Activated T-cell treated with anti-CD3 and anti-CD28 coated beads for 48 hours (primary cell): ENCODE data around the gene LRFN5.
"Not testable (repeated sequence)": the region's sequence is repeated elsewhere in the genome, so short reads cannot be mapped to it uniquely, and the experiment has no call there.

Experiments
- DNase-seq: peaks from one replicate; pipeline ENCODE4 v3.0.0-alpha.2; 2020; ENCODE audit warnings: low read depth

Gene LRFN5

DNA sequence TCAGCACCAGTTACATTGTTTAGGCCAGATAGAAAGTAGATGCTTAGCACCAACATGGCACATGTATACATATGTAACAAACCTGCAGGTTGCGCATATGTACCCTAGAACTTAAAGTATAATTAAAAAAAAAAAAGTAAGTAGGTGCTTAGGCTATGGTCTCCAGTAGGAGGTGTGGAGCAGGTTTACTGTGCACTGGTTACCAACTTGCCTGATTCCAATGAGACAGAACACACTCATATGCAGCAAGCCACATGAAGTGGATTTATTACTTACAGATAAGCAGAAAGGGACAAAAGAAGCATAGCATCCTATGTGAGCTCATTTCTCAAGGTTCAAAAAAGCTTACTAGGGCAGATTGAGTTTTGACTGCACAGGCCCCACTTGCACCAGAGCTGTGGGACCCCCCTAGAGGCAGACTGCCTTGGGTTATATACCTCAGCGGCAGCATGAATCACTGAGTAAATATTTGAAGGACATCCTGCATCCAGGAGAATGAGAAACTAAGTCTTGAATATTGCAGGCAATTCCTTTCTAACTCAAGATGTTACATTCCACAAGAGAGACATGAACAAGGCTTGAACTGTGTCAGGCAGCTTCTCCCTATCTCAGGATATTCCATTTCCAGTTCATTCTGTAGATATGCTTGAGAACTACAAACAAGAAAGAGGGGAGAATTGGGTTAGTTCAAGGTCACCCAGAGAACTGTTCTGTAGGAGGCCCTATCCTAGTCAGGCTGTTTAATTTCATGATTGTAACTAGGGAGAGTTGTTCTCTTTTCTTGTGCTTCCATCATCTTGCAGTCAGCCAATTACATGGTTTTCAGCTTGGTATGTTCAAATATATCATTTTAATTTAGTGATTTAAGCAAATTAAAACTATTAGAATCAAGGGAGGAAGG, 30.1 kb downstream of the LRFN5 start:
- no peak for DNase-seq

DNA sequence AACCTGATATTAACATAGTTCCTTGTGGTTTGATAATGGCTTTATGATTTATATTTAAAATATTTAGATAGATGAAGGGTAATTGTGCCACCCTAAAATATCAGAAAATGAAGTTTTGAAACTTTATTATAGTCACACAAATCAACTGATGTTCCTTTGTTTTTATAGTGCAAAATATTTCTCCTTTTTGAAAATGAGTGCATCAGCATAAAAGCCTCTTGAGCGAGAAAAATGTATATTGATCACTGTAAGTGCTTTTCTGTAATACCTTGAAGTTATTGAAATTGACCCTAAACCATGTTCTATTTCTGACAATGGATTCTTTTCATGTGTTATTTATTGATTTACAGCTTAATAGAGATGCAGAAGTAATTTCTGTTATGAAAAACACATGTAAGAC, 35.0 kb downstream of the LRFN5 start:
- no peak for DNase-seq

DNA sequence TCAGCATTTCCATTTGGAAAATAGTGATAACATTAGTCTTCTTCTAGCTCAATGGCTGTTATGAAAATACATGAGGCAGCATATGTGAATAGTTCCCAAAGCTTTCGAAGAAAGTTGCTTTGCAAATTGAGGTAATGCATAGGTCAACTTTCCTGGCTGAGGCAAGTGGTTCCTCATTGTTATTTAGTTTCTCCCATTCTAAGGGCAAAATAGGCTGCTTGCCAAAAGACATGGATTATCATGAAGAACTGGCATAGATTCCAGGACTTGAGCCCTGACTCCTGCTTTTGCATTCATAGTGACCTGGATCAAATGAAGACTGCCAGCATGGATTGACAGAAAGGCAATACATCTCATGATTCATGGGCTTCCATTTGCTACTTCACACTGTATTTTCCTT, 35.7 kb downstream of the LRFN5 start:
- no peak for DNase-seq

DNA sequence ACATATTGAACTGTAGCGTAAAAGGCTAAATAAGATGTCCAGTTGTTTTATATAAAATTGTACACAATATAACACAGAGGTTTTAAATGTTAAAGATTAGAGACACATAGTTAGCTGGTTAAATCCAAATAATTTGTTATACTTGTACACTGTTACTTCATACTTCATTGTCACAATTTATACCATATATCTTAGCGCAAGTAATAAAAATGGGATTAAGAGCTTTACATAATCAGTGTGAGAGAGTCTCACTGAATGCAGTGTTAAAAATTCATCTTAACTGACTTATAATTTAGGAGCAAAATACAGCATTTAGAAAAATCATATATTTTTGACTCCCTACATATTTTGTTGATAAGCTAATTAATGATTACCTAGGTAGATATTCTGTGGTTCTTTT, 36.1 kb downstream of the LRFN5 start:
- DNase-seq: no peak

DNA sequence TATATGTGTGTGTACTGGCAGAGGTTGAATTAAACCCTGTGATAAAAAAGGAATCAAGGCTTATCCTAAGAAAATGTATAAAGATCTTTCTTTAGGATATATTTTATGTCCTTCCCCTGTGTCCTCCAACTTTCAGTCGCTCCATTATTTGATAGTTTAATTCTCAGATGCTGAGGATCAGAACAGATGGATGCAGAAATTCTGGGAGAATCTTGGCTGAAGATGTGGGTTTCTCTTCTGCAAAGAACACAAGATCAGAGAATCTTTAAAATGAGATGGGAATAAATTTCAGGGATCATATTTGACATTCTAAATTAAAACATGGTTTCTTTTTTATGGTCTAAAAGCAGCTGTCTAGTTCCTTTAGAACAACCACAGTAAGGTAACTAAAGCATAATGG, 37.9 kb downstream of the LRFN5 start:
- DNase-seq: no peak

DNA sequence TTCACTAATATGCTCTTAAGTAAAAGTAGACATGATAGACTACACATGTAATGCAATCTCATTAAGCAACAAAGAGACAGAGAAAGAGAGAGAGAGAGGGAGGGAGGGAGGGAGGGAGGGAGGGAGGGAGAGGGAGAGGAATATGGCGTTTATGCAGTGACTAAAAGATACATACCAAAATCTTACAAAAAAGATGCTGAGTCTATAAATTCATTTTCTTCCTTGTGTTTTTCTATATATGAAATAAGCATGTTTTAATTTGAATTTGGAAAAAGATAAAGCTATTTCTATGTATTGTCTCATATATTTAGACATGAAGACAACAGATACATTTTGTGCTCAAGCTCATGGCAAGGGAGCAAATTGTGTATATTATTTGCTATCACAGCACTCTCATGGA, 44.1 kb downstream of the LRFN5 start:
- DNase-seq: no peak

DNA sequence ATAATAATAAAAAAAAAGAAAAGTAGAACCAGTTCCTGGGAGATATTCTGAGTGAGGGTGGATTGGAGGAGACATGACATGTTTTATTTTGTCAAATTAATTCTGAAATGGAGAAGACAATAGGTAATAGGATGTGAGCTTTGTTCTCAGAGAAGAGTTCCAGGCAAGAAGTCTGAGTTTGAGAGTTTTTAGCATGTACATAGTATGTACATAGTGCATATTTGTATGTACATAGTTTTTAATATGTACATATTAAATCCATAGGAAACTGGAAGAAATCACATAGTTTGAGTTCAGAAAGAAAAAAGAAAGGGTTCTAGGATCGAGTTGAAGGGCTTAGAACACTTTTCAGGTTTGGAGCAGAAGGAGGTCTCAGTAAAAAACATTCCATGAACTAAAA, 47.5 kb downstream of the LRFN5 start:
- no peak for DNase-seq

DNA sequence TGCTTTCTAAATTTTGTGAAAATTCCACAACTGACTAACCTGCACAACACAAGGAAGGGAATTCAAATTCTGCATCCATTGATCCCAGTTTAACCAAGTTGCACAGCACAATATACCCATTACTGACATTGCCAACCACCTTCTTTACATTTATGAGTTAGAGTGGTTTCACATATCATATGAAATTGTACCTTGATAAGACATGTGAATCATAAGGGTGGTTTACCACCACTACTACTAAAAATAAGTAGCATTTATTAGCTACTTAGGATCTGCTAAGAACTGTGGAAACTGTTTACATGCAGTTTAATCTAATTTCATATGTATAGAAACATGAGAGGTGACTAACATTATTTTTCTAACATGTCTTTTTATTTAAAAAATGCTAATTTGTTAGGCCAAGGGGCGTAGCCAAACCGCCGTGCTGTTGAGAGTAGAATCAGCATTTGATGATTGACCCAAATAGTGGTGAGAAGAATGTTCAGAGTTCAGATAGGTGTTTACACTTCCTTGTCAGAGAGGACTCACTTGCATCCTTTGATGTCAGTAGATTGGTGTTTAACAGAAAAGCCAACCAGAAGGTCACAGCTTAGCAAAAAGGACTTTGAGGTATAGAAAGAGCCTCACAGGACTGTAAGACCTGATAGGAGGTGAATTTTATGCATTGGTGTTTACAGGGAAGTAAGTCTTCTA, 56.2 kb downstream of the LRFN5 start:
- DNase-seq: no peak

DNA sequence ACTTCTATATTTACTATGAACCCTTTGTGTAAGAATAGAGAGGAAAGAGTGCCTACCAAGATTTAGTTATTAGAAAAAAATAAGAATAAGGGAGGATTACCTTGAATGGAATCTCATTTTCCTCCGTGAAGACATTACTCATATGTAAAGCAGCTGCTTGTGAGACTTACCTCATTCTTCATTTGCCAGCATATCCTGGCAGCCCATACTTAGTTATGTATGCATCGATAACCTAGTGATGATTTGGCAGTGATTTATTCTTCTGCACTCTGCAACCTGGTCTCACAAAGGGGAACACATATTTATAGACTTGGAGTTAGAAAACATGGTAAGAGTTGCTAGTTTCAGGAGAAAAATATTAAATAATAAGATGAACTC, 56.8 kb downstream of the LRFN5 start:
- DNase-seq: no peak

DNA sequence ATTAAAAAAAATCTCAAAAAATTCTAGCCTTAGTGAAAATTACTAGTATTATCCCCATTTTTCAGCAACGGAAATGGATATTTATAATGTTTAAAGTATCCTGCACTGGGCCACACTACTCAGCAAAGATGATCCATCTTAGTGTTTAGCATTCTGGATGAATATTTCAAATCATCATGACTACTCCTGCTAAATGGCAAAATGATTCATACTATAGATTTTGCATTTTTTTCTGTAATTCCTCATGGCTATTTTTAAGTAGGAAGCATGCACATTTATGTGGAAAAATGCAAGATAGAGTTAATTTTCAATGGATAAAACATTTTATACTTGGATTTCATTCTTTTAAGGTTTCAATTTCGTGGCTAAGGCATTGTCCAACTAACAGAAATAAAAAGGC, 59.6 kb downstream of the LRFN5 start:
- DNase-seq: no peak

DNA sequence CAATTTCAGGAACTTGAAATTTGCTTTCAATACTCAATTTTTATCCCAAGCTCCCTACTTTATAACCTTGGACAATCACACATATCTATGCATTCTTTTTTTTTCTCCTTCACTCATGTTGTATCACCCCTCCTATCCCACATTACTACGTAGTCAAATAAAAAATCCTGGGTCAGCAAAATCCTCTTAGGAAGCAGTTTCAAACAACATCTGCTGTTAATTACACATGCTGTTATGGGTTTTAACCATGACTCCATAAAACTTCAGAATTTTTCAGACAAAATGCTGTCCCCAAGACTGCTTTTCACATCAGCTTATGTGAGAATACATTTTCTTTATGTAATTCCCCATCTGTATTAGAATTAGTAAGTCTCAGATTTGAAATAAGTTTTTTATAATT, 61.7 kb downstream of the LRFN5 start:
- no peak for DNase-seq

DNA sequence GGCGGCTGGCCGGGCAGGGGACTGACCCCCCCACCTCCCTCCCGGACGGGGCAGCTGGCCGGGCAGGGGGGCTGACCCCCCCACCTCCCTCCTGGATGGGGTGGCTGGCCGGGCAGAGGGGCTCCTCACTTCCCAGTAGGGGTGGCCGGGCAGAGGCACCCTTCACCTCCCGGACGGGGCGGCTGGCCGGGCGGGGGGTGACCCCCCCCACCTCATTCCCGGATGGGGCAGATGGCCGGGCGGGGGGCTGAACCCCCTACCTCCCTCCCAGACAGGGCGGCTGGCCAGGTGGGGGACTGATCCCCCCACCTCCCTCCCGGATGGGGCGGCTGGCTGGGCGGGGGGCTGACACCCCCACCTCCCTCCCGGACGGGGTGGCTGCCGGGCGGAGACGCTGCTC, 66.9 kb downstream of the LRFN5 start:
- DNase-seq: not testable (repeated sequence)

DNA sequence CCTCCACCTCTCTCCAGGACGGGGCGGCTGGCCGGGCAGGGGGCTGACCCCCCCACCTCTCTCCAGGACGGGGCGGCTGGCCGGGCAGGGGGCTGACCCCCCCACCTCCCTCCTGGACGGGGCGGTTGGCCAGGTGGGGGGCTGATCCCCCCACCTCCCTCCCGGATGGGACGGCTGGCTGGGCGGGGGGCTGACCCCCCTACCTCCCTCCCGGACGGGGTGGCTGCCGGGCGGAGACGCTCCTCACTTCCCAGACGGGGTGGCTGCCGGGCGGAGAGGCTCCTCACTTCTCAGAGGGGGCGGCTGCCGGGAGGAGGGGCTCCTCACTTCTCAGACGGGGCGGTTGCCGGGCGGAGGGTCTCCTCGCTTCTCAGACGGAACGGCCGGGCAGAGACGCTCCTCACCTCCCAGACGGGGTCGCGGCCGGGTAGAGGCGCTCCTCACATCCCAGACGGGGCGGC, 67.9 kb downstream of the LRFN5 start:
- not testable (repeated sequence) for DNase-seq

DNA sequence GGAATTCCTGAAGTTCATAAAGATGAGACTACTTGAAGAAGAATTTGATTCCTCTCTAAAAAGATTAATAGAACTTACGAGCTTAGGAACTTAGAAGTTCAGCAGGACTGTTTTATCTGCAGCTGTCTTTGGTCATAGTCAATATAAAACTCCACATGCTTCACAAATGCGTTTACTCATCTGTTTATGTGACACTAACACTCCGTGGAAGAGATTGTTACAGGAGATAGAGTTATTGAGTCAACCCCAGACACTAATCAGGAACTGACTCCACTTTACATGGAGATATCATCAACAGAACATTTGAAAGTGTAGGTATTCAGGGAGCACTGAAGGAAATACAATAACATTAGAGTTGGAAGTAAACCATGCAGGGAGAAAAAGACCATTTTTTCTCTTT, 92.8 kb downstream of the LRFN5 start:
- DNase-seq: no peak

DNA sequence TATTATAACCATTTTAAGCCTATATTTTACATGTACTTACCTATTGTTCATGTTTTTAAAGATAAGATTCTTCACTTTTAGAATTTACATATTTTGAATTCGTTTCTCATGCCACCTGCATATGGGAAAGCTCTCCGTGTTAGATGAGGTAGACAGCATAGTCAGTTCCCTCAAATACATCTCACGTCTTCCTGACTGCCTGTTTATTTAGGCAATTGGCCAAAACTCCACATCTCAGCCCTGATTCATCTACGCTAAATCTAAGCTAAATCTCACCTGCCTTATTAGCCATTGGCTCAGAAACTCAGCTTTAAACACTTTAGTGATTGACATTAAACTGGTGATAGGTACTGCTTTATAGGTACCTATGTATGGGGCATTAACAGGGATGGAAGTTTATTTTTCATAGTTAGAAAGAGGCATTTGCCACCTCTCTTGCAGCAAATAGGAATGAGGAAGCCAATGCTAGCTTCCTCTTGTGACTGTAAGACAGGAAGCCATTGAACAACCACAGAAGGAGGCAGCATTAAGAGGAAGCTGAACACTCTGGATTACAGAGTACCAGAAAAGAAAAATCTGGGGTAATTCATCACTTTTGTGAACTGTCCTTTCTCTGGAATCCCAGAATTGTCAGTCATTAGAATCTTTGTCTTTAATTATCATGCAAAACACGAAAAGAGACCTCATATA, 111.9 kb downstream of the LRFN5 start:
- no peak for DNase-seq

DNA sequence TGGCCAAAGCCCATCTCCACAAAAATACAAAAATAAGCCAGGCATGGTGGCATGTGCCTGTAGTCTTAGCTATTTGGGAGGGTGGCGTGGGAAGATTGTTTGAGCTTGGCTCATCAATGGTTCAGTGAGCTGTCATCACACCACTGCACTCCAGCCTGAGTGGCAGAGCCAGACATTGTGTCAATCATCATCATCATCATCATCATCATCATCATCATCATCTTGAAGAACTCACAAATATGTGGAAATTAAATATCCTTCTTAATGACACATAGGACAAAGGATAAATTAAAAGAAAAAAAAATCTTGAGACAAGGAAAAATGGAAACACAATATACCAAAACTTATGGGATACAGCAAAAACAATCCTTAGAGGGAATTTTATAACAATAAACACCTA, 132.5 kb downstream of the LRFN5 start:
- no peak for DNase-seq

DNA sequence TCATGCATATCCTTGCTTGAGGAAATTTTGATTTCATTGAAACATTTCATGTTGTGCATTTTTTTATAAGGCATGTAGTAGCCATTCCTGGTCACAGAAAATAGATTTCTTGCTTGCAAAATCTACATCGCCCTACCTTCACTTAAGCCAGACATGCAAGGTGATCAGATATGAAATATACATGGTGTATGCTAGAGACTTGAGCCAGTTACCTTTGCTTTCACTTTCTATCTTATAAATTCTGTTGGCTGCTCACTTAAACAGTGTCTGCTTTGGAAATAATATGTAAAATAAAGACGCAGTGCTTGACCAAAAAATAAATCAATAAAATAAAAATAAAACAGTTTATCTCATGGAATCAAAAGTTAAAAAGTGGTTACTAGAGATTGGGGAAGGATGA, 136.5 kb downstream of the LRFN5 start:
- no peak for DNase-seq

DNA sequence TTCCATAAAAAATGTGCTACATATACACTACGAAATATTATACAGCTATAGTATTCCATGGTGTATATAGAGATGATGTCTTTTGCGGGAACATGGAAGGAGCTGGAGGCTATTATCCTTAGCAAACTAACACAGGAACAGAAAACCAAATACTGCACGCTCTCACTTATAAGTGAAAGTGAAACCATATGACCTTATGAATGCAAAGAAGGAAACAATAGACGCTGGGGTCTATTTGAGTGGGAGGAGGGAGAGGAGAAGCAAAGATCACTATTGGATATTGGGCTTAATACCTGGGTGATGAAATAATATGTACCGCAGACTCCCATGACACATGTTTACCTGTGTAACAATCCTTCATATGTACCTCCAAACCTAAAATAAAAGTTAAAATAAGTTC, 142.8 kb downstream of the LRFN5 start:
- no peak for DNase-seq

DNA sequence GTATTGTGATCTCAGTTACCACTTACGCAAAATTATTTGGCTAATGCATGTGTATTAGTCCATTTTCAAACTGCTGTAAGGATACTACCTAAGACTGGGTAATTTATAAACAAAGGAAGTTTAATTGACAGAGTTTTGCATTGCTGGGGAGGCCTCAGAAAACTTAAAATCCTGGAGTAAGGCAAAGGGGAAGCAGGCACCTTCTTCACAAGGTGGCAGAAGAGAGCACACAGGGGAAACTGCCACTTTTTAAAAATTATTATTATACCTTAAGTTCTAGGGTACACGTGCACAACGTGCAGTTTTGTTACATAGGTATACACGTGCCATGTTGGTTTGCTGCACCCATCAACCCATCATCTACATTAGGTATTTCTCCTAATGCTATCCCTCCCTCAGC, 143.9 kb downstream of the LRFN5 start:
- DNase-seq: not testable (repeated sequence)

DNA sequence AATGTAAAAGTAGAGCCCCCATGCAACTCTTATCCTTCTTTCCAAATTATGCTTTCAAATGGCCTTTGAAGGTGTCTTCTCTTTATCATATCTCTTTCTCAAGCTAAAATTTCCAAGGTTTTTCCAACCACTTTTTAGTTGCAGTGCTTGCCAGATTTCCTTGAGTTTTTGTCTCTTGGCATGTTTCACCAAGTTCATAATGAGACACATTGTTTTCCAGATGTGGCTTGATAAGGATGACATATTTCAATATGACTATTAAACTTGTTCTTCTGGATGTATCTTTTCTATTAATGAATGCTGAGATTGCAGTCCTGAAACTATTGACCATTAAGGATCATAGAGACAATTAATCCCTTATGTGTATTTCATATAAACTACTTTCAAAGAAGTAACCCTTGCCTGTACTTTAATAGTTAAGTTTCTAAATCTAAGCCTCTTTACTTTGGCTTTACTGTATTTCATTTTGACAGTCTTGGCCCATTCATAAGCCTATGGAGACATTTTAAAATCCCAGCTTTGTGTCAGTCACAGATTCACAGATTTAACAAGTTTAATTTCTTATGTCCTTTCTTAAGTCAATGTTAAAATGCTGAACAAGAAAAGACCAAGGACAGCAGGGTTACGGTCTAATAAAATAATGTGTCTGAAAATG, 151.5 kb downstream of the LRFN5 start:
- no peak for DNase-seq

DNA sequence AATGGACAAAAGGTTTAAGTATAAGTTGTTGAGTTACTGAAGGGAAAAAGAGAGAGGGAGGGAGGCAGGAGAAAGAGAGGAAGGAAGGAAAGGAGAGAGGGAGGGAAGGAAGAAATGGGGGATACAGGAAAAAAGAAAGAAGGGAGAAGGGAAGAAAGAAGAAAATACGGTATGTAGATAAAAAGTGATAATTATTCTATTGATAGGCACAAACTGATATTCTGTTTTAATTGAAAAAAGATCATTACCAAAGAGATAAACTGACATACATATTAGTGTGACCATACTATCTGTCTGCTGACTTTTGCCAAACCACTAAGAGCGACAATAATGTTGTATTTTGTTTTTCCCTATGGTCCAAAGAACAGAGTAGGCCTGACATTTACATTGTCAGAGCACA, 154.5 kb downstream of the LRFN5 start:
- no peak for DNase-seq

DNA sequence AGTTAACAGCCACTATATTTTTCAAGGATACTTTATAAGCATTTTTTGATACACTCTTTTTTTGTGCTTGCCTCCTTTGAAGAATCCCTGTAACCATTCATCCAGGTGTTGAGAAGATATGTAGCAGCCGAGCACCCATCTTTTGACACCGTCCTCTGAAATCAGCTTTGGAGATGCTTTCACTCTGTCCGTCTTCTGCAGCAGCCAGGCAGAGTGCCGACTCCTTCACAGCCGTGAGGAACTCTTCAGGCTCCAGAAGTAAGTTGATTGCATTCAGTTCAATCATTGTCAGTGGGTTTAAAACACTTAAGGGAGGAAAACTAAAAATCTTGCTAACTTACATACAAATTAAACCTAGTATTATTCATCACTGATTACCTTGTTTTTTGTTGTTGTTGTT, 160.1 kb downstream of the LRFN5 start:
- DNase-seq: no peak
